Spleen (tissue), 7 donors: ENCODE data around the gene OR11H12.
"Not testable (repeated sequence)": the region's sequence is repeated elsewhere in the genome, so short reads cannot be mapped to it uniquely, and the experiment has no call there.

Experiments
- CTCF ChIP-seq, 11 experiments: fragments of 200-600 bp in 7 of 11; fragments of 450-650 bp in 4 of 11; sonication (generic) in 4 of 11; IDR thresholded peaks in 8 of 11; conservative IDR thresholded peaks in 3 of 11; 1 replicate in 7 of 11; 2 replicates in 4 of 11; pipeline versions ENCODE4 v1.4.0 to v1.8.0; 2016 to 2021; ENCODE audit warnings: antibody characterized with exemption in 11 of 11, inconsistent platforms in 4 of 11, mild to moderate bottlenecking in 1 of 11
- POLR2A ChIP-seq, 3 donors: fragments of 450-650 bp; IDR thresholded peaks; one replicate each; pipeline ENCODE4 v1.5.1; 2017; ENCODE audit warnings: antibody characterized with exemption in 3 of 3, mild to moderate bottlenecking in 1 of 3
- POLR2AphosphoS5 ChIP-seq, 3 donors: sonication (generic); formaldehyde crosslinking; IDR thresholded peaks; one replicate each; pipeline ENCODE4 v1.5.1; 2017; ENCODE audit warnings: antibody characterized with exemption in 3 of 3
- donor health status: DM: no; HTN: no; CAD: no; lungs with moderate emphysema.
- donor health status: DM: no; HTN: no; CAD: no.
- donor health status: DM: no; HTN: no; CAD: no.

- not testable (repeated sequence) for TF ChIP-seq CTCF (IDR thresholded peaks at IDR 0.05 in 8 of 11, conservative IDR thresholded peaks at IDR 0.05 in 3 of 11); POLR2A (IDR thresholded peaks at IDR 0.05); POLR2AphosphoS5 (IDR thresholded peaks at IDR 0.05)
Measured at GRCh38 chr14:18626610-18627213, 25.8 kb downstream of the OR11H12 start.
